H9 (cell line): ENCODE data around the gene PPIP5K2. TPM values are rescaled to one million over a fixed set of nuclear protein-coding genes. Genes with fewer than 3 reads are reported as not detected.
A peak's percentile ranks its signal among the peaks of the same experiment; 100 is the strongest.
"Not testable (repeated sequence)": the region's sequence is repeated elsewhere in the genome, so short reads cannot be mapped to it uniquely, and the experiment has no call there.

Source experiments
- DNase-seq: peaks from one replicate; pipeline ENCODE4 v3.0.0-alpha.2; 2017
- H2AFZ ChIP-seq: one replicate; pipeline ENCODE4 v1.6.1; 2013; ENCODE audit warnings: mild to moderate bottlenecking, low read length, control low read depth, moderate library complexity
- H2AK5ac ChIP-seq: 2 replicates; pipeline ENCODE4 v1.6.1; 2013; ENCODE audit warnings: low read length, control low read depth, mixed read lengths; ENCODE audit not compliant: insufficient read length
- H2BK120ac ChIP-seq: one replicate; pipeline ENCODE4 v1.6.1; 2013; ENCODE audit warnings: low read depth, mild to moderate bottlenecking, low read length, control low read depth, inconsistent platforms; ENCODE audit not compliant: poor library complexity, severe bottlenecking
- H2BK12ac ChIP-seq: 2 replicates; pipeline ENCODE4 v1.6.1; 2013; ENCODE audit warnings: low read length, control low read depth, mixed read lengths, low read depth; ENCODE audit not compliant: insufficient read length
- H2BK15ac ChIP-seq: 2 replicates; pipeline ENCODE4 v1.6.1; 2013; ENCODE audit warnings: low read depth, low read length, control low read depth
- H2BK20ac ChIP-seq: one replicate; pipeline ENCODE4 v1.6.1; 2013; ENCODE audit warnings: low read depth, mild to moderate bottlenecking, low read length, control low read depth, inconsistent platforms; ENCODE audit not compliant: poor library complexity, severe bottlenecking
- H2BK5ac ChIP-seq: 2 replicates; pipeline ENCODE4 v1.6.1; 2013; ENCODE audit warnings: low read length, control low read depth, mixed read lengths; ENCODE audit not compliant: insufficient read length
- H3K14ac ChIP-seq: 2 replicates; pipeline ENCODE4 v1.6.1; 2013; ENCODE audit warnings: low read length, control low read depth; ENCODE audit not compliant: insufficient read depth
- H3K18ac ChIP-seq: 2 replicates; pipeline ENCODE4 v1.6.1; 2013; ENCODE audit warnings: low read depth, mild to moderate bottlenecking, mixed read lengths, low read length, control low read depth; ENCODE audit not compliant: insufficient read length
- H3K23ac ChIP-seq: 2 replicates; pipeline ENCODE4 v1.6.1; 2013; ENCODE audit warnings: low read length, control low read depth, mixed read lengths, low read depth; ENCODE audit not compliant: insufficient read length
- H3K23me2 ChIP-seq: 2 replicates; pipeline ENCODE4 v1.6.1; 2013; ENCODE audit warnings: low read depth, mild to moderate bottlenecking, mixed read lengths, low read length, control low read depth; ENCODE audit not compliant: insufficient read length, poor library complexity, severe bottlenecking
- H3K27ac ChIP-seq: 2 replicates; pipeline ENCODE4 v1.5.1; 2013; ENCODE audit warnings: low read length, control low read depth, mixed read lengths, low read depth; ENCODE audit not compliant: insufficient read length
- H3K27me3 ChIP-seq: 2 replicates; pipeline ENCODE4 v1.6.1; 2013; ENCODE audit warnings: low read length, control low read depth, inconsistent platforms; ENCODE audit not compliant: insufficient read depth
- H3K4ac ChIP-seq: 2 replicates; pipeline ENCODE4 v1.6.1; 2013; ENCODE audit warnings: low read depth, mild to moderate bottlenecking, control low read depth, inconsistent platforms, low read length, moderate library complexity
- H3K4me1 ChIP-seq: 2 replicates; pipeline ENCODE4 v1.6.1; 2013; ENCODE audit warnings: low read length, control low read depth, inconsistent platforms; ENCODE audit not compliant: insufficient read depth
- H3K4me2 ChIP-seq: 2 replicates; pipeline ENCODE4 v1.6.1; 2013; ENCODE audit warnings: low read length, control low read depth, mixed read lengths; ENCODE audit not compliant: insufficient read length, insufficient read depth
- H3K56ac ChIP-seq: 2 replicates; pipeline ENCODE4 v1.6.1; 2013; ENCODE audit warnings: low read depth, mild to moderate bottlenecking, mixed read lengths, low read length, control low read depth; ENCODE audit not compliant: insufficient read length
- H3K79me1 ChIP-seq: 2 replicates; pipeline ENCODE4 v1.6.1; 2013; ENCODE audit warnings: low read depth, mild to moderate bottlenecking, moderate library complexity, low read length, control low read depth, inconsistent platforms; ENCODE audit not compliant: insufficient read depth, poor library complexity, severe bottlenecking
- H3K79me2 ChIP-seq: 2 replicates; pipeline ENCODE4 v1.6.1; 2013; ENCODE audit warnings: low read length, control low read depth, inconsistent platforms; ENCODE audit not compliant: insufficient read depth
- H3K9ac ChIP-seq: 2 replicates; pipeline ENCODE4 v1.6.1; 2013; ENCODE audit warnings: low read length, control low read depth, mixed read lengths; ENCODE audit not compliant: insufficient read length; ENCODE audit errors: extremely low read depth
- H3K9me3 ChIP-seq: one replicate; pipeline ENCODE4 v1.6.1; 2013; ENCODE audit warnings: low read depth, low read length, inconsistent platforms; ENCODE audit not compliant: control insufficient read depth
- H3T11ph ChIP-seq: one replicate; pipeline ENCODE4 v1.6.1; 2013; ENCODE audit warnings: mild to moderate bottlenecking, low read length, control low read depth, inconsistent platforms
- H4K20me1 ChIP-seq: one replicate; pipeline ENCODE4 v1.6.1; 2013; ENCODE audit not compliant: control insufficient read depth, insufficient read length, insufficient read depth
- H4K5ac ChIP-seq: 2 replicates; pipeline ENCODE4 v1.6.1; 2013; ENCODE audit warnings: low read depth, mild to moderate bottlenecking, mixed read lengths, low read length, control low read depth; ENCODE audit not compliant: insufficient read length
- H4K8ac ChIP-seq: replicated peaks from 2 replicates; pipeline ENCODE4 v1.6.1; 2013; ENCODE audit warnings: low read length, control low read depth, mixed read lengths, low read depth; ENCODE audit not compliant: insufficient read length
- H4K91ac ChIP-seq: 2 replicates; pipeline ENCODE4 v1.6.1; 2013; ENCODE audit warnings: low read depth, mild to moderate bottlenecking, moderate library complexity, mixed read lengths, low read length, control low read depth; ENCODE audit not compliant: insufficient read length
- H3K27ac Mint-ChIP-seq, 3 experiments: 2 replicates in 2 of 3; 3 replicates in 1 of 3; pipeline ENCODE4 v1.8.0; 2020 to 2021; ENCODE audit warnings: mixed read lengths in 3 of 3, mild to moderate bottlenecking in 1 of 3, moderate library complexity in 1 of 3
- H3K27me3 Mint-ChIP-seq: 2 replicates; pipeline ENCODE4 v1.8.0; 2021; ENCODE audit warnings: low read depth, mild to moderate bottlenecking, moderate library complexity, mixed read lengths
- H3K36me3 Mint-ChIP-seq, 3 experiments: 2 replicates in 2 of 3; 3 replicates in 1 of 3; pipeline ENCODE4 v1.8.0; 2020 to 2021; ENCODE audit warnings: low read depth in 3 of 3, mixed read lengths in 3 of 3; ENCODE audit not compliant: insufficient read depth in 1 of 3
- H3K4me1 Mint-ChIP-seq, 2 experiments: 2 replicates each; pipeline ENCODE4 v1.8.0; 2020; ENCODE audit warnings: mixed read lengths in 2 of 2
- H3K4me3 Mint-ChIP-seq, 2 experiments: 2 replicates in 1 of 2; 3 replicates in 1 of 2; pipeline ENCODE4 v1.8.0; 2020 to 2021; ENCODE audit warnings: mild to moderate bottlenecking in 2 of 2, mixed read lengths in 2 of 2, moderate library complexity in 1 of 2
- H3K9me3 Mint-ChIP-seq, 2 experiments: 2 replicates in 1 of 2; 3 replicates in 1 of 2; pipeline ENCODE4 v1.8.0; 2020; ENCODE audit warnings: mild to moderate bottlenecking in 2 of 2, mixed read lengths in 2 of 2, moderate library complexity in 1 of 2
- CTCF ChIP-seq: fragments of 200-600 bp; sonication (generic); conservative IDR thresholded peaks from 3 replicates; pipeline ENCODE4 v1.8.0; 2021; ENCODE audit warnings: antibody characterized with exemption, mild to moderate bottlenecking
- WGBS: extraction: QIAGEN DNeasy Blood & Tissue Kit; methylation state at CpG from one replicate; pipeline ENCODE4 v1.1.7; 2013; ENCODE audit warnings: missing lambda C conversion rate, low lambda C conversion rate, mixed read lengths; ENCODE audit not compliant: insufficient read length; ENCODE audit errors: extremely low coverage; 5-methylcytosine and 5-hydroxymethylcytosine counted together
- total RNA-seq: library from RNA; stranded (reverse); gene quantifications from 2 replicates; pipeline ENCODE4 v1.2.1, GENCODE V29; 2021

PPIP5K2 gene
- total RNA-seq, 1 experiment from 2014 or later: 43.8 TPM

- Mint-ChIP-seq H3K27ac (no peak overlapping the region), H3K27me3 (no peaks in the 10 kb centered on the region), H3K36me3 (peaks cover 18 to 28% (median 19%) of the 10 kb centered on the region in 3 experiments), H3K4me1 (no peaks in the 10 kb centered on the region), H3K4me3 (no peak overlapping the region), H3K9me3 (peaks cover 0 to 2% of the 10 kb centered on the region in 2 experiments; a peak in 1 of 5 replicates)
- DNase-seq: peak; percentile 69
- no peak overlapping the region for H2BK15ac ChIP-seq
- no peak overlapping the region for H2AFZ ChIP-seq
- no peak overlapping the region for H3K9ac ChIP-seq
- H4K20me1 ChIP-seq: no peaks in the 10 kb centered on the region
- no peak overlapping the region for H3K18ac ChIP-seq
- no peak overlapping the region for H3K14ac ChIP-seq
- no peak overlapping the region for H3K23ac ChIP-seq
- H3K79me2 ChIP-seq: no peaks in the 10 kb centered on the region
- no peak overlapping the region for H2BK12ac ChIP-seq
- H3K79me1 ChIP-seq: no peaks in the 10 kb centered on the region
- no peaks in the 10 kb centered on the region for H3K4me1 ChIP-seq
- peak; percentile 96 for TF ChIP-seq CTCF
- H3K4ac ChIP-seq: no peak overlapping the region
- no peak overlapping the region for H4K5ac ChIP-seq
- no CpG with 5 or more reads among the region's 2 CpGs for WGBS
- H3K27me3 ChIP-seq: no peaks in the 10 kb centered on the region
- no peak overlapping the region for H2BK120ac ChIP-seq
- no peak overlapping the region for H3K4me2 ChIP-seq
- no peak overlapping the region for H4K8ac ChIP-seq
- no peak overlapping the region for H4K91ac ChIP-seq
- H2BK5ac ChIP-seq: no peak overlapping the region
- no peaks in the 10 kb centered on the region for H3K23me2 ChIP-seq
- H2AK5ac ChIP-seq: no peak overlapping the region
- H3K27ac ChIP-seq: no peak overlapping the region
- no peaks in the 10 kb centered on the region for H3K9me3 ChIP-seq
- H2BK20ac ChIP-seq: no peak overlapping the region
- no peak overlapping the region for H3K56ac ChIP-seq
- no peak overlapping the region for H3T11ph ChIP-seq
Observed at GRCh38 chr5:103139264-103139865, 19.3 kb downstream of the PPIP5K2 start.

DNA sequence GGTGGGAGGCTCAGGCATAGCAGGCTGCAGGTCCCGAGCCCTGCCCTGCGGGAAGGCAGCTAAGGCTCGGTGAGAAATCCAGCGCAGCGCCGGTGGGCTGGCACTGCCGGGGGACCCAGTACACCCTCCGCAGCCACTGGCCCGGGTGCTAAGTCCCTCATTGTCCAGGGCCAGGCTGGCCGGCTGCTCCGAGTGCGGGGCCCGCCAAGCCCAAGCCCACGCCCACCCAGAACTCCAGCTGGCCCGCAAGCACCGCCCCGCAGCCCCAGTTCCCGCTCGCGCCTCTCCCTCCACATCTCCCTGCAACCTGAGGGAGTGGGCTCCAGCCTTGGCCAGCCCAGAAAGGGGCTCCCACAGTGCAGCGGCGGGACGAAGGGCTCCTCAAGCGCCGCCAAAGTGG, 22.0 kb downstream of the PPIP5K2 start:
- H3K79me1 ChIP-seq, H3K27ac Mint-ChIP-seq, H3K9ac ChIP-seq, H3K23me2 ChIP-seq, H3K9me3 ChIP-seq, H3K14ac ChIP-seq, H2BK5ac ChIP-seq, H3K4me1 Mint-ChIP-seq, H3T11ph ChIP-seq, H3K18ac ChIP-seq, H3K9me3 Mint-ChIP-seq, H2BK20ac ChIP-seq, H2BK120ac ChIP-seq, H2BK12ac ChIP-seq, H3K27me3 ChIP-seq, H4K5ac ChIP-seq, H4K20me1 ChIP-seq, H3K4ac ChIP-seq, DNase-seq, H3K23ac ChIP-seq, H3K79me2 ChIP-seq, H3K27ac ChIP-seq, H2BK15ac ChIP-seq, H3K56ac ChIP-seq, H3K4me2 ChIP-seq, H3K4me3 Mint-ChIP-seq, H4K91ac ChIP-seq, H2AK5ac ChIP-seq, H3K4me1 ChIP-seq, H2AFZ ChIP-seq, H3K27me3 Mint-ChIP-seq, H4K8ac ChIP-seq: not testable (repeated sequence)
- WGBS: no CpG with 5 or more reads among the region's 25 CpGs
- peaks cover 15 to 21% (median 15%) of the 10 kb centered on the region in 3 experiments for H3K36me3 Mint-ChIP-seq
